Right lobe of liver (tissue), 4 donors: ENCODE results near the gene TMEM30A.

ENCODE experiments used
- CTCF ChIP-seq, 4 donors: fragments of 200-600 bp in 3 of 4; fragments of 450-650 bp in 1 of 4; IDR thresholded peaks; one replicate each; pipeline versions ENCODE4 v1.5.1 to v1.8.0; 2016 to 2022; ENCODE audit warnings: antibody characterized with exemption in 4 of 4, mild to moderate bottlenecking in 2 of 4
- POLR2A ChIP-seq: fragments of 450-650 bp; IDR thresholded peaks from one replicate; pipeline ENCODE4 v1.6.1; 2017; ENCODE audit warnings: antibody characterized with exemption, mild to moderate bottlenecking
- donor health status: DM: no; HTN: no; CAD: no.
- donor health status: DM: no; HTN: no; CAD: no.
- donor health status: DM: no; HTN: yes; CAD: no.

GRCh38 chr6:75282706-75283105 lies 1.9 kb downstream of the TMEM30A start:
- TF ChIP-seq CTCF (IDR thresholded peaks at IDR 0.05) (no peak), POLR2A (no peak)
